Thyroid gland (tissue), 4 donors: ENCODE measurements around the gene CDK3.

Experiments
- CTCF ChIP-seq, 6 experiments: fragments of 200-600 bp in 3 of 6; fragments of 450-650 bp in 3 of 6; sonication (generic) in 3 of 6; IDR thresholded peaks; one replicate each; pipeline ENCODE4 v1.5.1; 2016 to 2019; ENCODE audit warnings: antibody characterized with exemption in 6 of 6, mild to moderate bottlenecking in 2 of 6, inconsistent platforms in 1 of 6, moderate library complexity in 1 of 6
- POLR2A ChIP-seq, 2 donors: fragments of 450-650 bp; IDR thresholded peaks; one replicate each; pipeline ENCODE4 v1.6.1; 2017; ENCODE audit warnings: antibody characterized with exemption in 2 of 2, mild to moderate bottlenecking in 2 of 2, moderate library complexity in 1 of 2

- TF ChIP-seq CTCF (IDR thresholded peaks at IDR 0.05) (no peak), POLR2A (IDR thresholded peaks at IDR 0.05) (no peak)
These were observed 45.4 kb downstream of the CDK3 start for GRCh38 chr17:76046064-76046463.
